ACC112 (cell line): ENCODE data around the gene PLCB2.

Experiments used
- H2AFZ ChIP-seq: fragments of 200-600 bp; sonication (generic); one replicate; pipeline ENCODE4 v1.6.0; 2017; ENCODE audit warnings: antibody characterized with exemption, low read length; ENCODE audit not compliant: unreplicated experiment
- H3K27ac ChIP-seq: fragments of 200-600 bp; sonication (generic); 2 replicates; pipeline ENCODE4 v1.5.1; 2014; ENCODE audit warnings: low read depth, mild to moderate bottlenecking, antibody characterized with exemption, low read length, moderate library complexity
- H3K27me3 ChIP-seq: fragments of 200-600 bp; sonication (generic); 2 replicates; pipeline ENCODE4 v1.6.1; 2014; ENCODE audit warnings: mild to moderate bottlenecking, antibody characterized with exemption, low read length, moderate library complexity, mixed read lengths; ENCODE audit not compliant: insufficient read depth
- H3K36me3 ChIP-seq: fragments of 200-600 bp; sonication (generic); 2 replicates; pipeline ENCODE4 v1.6.1; 2016; ENCODE audit warnings: mild to moderate bottlenecking, antibody characterized with exemption, low read length, moderate library complexity, mixed read lengths; ENCODE audit not compliant: insufficient read depth
- H3K4me1 ChIP-seq: fragments of 200-600 bp; sonication (generic); one replicate; pipeline ENCODE4 v1.6.1; 2016; ENCODE audit warnings: low read length, mixed read lengths; ENCODE audit not compliant: insufficient read depth, unreplicated experiment, control insufficient read depth
- H3K4me3 ChIP-seq: fragments of 200-600 bp; sonication (generic); 2 replicates; pipeline ENCODE4 v1.5.1; 2014; ENCODE audit warnings: mild to moderate bottlenecking, low read depth, low read length
- H3K79me2 ChIP-seq: fragments of 200-600 bp; sonication (generic); one replicate; pipeline ENCODE4 v1.6.0; 2016; ENCODE audit warnings: low read length; ENCODE audit not compliant: control insufficient read depth, unreplicated experiment, insufficient read depth

Gene PLCB2

DNA sequence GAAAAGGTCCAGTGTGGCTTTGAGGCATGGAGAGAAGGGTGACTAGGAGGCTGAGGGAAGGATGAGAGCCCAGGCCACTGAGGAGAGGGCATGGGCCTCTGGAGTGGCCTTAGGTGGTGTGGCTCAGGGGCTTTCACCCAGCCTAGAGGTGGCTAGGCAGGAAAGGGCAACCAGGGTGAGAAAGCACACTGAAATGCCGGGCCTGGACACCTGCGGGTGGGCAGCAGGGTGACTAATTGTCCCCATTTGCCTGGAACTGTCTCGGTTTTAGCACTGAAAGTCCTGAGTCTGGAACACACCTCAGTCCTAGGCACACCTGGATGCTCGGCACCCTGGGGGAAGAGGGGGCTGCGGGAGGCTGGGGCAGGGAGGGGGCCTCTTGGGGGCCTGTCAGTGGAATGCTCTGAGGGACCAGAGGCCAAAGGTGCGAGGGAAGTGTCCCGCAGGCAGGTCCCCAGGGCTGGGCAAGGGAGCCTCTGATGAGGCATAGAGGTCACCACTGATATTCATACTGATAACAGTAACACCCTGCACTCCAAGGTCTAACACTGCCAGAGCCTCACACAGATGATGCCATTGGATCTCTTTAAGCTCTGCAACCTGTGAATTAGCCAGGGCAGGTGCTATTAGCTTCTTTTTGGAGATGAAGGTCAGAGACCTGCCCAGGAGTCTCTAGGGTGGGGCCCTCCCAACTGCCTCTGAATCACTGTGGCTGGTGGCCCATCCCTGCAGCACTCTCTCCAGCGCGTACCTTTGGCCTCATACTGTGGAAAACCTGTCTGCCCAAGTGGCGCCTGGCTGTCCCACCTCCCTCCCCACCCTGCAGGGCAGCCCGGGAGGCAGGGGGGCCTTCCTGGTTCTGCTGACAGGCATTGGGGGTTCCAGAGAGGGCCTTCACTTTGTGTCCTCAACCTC is 40.1 kb upstream of the PLCB2 start:
- no peaks in the 10 kb centered on the region for H3K36me3 ChIP-seq
- H3K27ac ChIP-seq: no peak overlapping the region
- H2AFZ ChIP-seq: no peak overlapping the region
- H3K4me3 ChIP-seq: no peak overlapping the region
- no peaks in the 10 kb centered on the region for H3K27me3 ChIP-seq
- H3K4me1 ChIP-seq: peaks cover 22% of the 10 kb centered on the region
- H3K79me2 ChIP-seq: no peaks in the 10 kb centered on the region

DNA sequence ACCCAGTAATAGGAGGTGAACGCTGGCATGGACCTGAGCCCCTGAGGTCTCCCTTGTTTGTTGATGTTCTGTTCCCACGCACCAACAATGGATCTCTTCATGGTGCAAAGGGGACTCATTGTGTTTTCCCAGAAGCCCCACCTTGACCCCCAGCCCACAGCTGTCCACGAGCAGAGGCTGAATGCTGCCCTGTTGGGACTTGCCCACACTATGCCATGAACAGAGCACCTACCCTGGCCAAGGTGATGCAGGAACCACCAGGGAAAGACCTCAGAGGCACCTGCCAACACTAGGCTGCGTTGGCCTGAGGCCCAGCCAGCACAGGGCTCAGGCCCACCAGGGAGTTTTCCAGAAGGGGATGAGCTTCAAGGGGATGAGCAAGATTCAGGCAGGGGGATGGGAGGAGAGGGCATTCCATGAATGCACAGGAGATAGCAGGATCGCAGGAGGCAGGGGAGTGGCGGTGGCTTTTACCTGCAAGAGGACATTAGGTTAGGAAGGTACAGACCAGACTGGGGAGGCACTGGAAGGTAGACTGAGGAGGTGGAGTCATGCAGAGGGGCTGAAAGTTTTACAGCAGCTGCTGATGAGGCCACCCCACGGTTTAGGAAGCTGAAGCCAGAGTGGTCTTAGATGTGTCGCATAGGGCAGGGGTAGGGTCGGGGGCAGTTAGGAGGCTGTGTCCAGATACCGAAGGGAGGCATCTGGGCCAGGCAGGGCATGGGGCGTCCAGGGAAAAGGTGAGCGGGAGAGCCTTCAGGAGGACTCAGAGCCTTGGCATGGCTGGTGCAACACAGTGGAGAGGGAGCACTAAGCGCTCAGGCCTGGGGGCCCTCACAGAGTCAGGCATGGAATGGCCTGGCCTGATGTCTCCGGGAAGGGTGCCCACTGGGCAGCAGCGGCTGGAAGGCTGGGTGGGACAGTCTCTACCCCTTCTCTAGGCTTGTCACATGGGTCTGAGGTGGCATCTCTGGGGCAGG is 39.1 kb upstream of the PLCB2 start:
- peaks cover 30% of the 10 kb centered on the region for H3K4me1 ChIP-seq
- no peaks in the 10 kb centered on the region for H3K36me3 ChIP-seq
- no peak overlapping the region for H2AFZ ChIP-seq
- no peaks in the 10 kb centered on the region for H3K27me3 ChIP-seq
- H3K27ac ChIP-seq: no peak overlapping the region
- H3K4me3 ChIP-seq: no peak overlapping the region
- no peaks in the 10 kb centered on the region for H3K79me2 ChIP-seq

DNA sequence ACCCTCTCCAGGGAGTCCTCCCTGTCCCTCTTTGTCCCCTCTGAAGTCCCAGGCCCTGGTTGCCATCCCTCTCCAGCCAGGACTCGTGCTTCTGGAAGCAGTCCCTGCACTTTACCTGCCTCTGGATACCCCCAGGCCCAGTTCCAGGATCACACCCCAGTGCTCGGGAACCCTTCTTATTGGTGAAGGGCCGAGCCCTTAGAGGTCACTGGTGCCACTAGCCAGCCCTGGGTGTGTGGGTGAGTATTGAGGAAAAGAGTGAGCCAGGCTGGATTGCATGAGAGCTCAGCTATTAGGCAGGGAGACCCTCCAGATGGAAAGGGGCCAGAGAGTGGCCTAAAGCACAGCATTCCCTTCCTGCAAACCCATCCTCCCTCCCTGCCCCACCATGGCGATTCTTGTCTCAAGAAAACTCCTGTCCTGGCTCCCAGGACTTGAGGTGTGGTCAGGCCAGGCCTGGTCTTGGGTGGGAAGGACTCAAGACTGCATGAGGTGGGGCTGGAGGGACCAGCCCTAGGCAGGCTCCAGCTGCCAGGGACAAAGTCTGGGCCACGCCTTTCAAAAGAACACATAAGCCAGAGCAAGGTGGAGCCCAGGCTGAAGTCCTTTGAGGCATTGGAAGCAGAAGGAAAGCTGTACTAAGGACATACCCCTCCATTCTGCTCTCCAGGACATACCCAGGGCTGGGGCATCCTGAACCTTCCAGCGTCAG is 38.3 kb upstream of the PLCB2 start:
- no peaks in the 10 kb centered on the region for H3K36me3 ChIP-seq
- no peak overlapping the region for H3K27ac ChIP-seq
- peaks cover 38% of the 10 kb centered on the region for H3K4me1 ChIP-seq
- H3K4me3 ChIP-seq: no peak overlapping the region
- H3K79me2 ChIP-seq: no peaks in the 10 kb centered on the region
- H3K27me3 ChIP-seq: no peaks in the 10 kb centered on the region
- no peak overlapping the region for H2AFZ ChIP-seq

DNA sequence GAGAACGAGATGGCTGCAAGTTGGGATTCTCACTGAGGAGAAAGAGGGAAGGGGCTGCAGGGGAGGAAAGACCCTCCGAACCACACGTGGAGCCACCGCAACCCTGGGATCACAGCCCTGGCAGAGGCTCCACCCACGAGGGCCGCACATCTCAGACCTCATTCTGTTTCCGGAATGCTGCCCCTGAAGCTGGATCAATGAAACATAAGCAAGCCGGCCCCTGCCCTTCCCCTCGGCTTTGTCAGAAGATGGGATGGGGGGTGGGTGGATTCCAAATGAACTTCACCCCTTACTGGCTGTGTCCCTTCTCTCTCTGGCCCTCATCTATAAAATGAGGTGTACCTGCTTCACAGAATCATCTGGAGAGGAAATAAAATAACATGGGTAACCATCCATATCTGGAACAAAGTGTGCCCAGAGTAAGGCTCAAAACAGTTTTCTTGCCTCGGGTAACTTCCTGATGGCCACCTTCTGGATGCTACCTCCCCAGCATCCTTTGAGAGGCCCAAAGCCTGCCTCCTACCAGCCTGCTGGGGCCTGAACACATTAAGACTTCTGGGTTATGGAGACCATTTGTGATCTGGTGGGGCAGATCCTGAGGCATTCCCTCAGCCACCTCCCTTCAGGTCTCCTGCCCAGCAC is 37.6 kb upstream of the PLCB2 start:
- peaks cover 43% of the 10 kb centered on the region for H3K4me1 ChIP-seq
- H2AFZ ChIP-seq: no peak overlapping the region
- no peak overlapping the region for H3K27ac ChIP-seq

DNA sequence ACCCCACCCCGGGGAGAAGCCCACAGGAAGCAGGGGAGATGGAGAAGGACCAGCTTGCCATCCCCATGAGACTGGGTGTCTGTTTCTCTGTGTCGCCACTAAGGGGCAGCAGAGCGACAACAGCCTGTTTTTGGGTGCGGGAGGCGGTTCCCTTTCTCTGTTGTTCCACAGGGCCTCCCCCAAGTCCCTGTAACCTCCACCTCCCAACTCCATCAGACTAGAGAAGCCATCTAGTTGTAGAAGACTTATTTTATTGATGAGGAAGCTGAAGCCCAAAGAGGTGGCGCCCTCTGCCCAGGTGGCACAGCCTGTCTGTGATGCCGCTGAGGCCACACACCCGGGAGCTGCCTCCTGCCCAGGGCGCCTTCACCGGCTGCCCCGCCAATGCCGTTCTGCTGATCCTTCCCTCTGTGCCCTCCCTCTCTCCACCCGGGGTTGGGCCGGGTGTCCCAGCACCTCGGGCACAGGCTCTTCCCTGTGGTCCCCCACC is 36.9 kb upstream of the PLCB2 start:
- Histone ChIP-seq H3K27ac (peak overlapping the region; percentile 91), H3K79me2 (peaks cover 6% of the 10 kb centered on the region), H3K27me3 (no peaks in the 10 kb centered on the region), H2AFZ (no peak overlapping the region), H3K36me3 (no peaks in the 10 kb centered on the region), H3K4me3 (no peak overlapping the region), H3K4me1 (peaks cover 49% of the 10 kb centered on the region)

More for the DNA sequence above, 37.6 kb upstream of the PLCB2 start:
- Histone ChIP-seq H3K27me3 (no peaks in the 10 kb centered on the region), H3K79me2 (no peaks in the 10 kb centered on the region), H3K36me3 (no peaks in the 10 kb centered on the region), H3K4me3 (no peak overlapping the region)

DNA sequence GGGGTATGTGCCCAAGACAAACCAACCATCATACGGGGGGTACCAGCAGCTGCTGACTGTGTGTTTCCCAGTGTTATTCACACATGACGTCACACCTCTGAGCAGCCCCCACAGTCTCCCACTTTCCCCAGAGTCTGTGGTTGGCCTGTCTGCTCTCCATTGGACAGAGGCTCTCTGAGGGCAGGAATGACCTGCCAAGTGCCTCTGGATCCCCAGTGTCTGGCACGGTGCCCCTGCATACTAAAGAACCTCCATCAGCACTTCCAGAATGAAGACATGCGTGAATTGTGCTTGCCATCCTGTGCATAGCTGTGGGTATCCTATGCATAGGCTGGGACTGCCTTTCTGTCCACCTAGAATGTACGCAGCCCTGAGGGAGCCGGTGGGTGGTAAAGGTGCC is 36.5 kb upstream of the PLCB2 start:
- H2AFZ ChIP-seq: no peak overlapping the region
- H3K27ac ChIP-seq: peak overlapping the region; percentile 91

DNA sequence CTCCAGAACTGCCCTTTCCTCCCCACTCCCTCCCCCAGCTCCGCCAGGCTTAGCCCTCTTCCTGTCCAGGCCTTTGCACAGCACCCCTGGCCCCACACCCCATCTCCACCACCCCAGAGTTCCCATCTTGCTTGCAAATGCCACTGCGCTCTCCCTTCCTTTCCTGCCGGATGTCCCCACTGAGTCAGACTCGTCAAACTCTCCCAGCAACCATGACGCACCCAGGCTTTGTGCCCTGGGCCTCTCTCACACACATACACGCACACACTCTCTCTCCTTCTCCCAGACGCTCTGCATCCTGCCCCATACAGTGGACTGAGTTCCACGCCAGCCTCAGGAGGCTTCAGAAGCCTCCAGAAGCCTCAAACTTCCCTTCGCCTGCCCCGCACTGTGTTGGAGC is 35.8 kb upstream of the PLCB2 start:
- peaks cover 61% of the 10 kb centered on the region for H3K4me1 ChIP-seq

More for the DNA sequence above, 36.5 kb upstream of the PLCB2 start:
- no peaks in the 10 kb centered on the region for H3K36me3 ChIP-seq
- no peaks in the 10 kb centered on the region for H3K27me3 ChIP-seq
- peaks cover 10% of the 10 kb centered on the region for H3K79me2 ChIP-seq
- H3K4me3 ChIP-seq: no peak overlapping the region
- peaks cover 54% of the 10 kb centered on the region for H3K4me1 ChIP-seq

DNA sequence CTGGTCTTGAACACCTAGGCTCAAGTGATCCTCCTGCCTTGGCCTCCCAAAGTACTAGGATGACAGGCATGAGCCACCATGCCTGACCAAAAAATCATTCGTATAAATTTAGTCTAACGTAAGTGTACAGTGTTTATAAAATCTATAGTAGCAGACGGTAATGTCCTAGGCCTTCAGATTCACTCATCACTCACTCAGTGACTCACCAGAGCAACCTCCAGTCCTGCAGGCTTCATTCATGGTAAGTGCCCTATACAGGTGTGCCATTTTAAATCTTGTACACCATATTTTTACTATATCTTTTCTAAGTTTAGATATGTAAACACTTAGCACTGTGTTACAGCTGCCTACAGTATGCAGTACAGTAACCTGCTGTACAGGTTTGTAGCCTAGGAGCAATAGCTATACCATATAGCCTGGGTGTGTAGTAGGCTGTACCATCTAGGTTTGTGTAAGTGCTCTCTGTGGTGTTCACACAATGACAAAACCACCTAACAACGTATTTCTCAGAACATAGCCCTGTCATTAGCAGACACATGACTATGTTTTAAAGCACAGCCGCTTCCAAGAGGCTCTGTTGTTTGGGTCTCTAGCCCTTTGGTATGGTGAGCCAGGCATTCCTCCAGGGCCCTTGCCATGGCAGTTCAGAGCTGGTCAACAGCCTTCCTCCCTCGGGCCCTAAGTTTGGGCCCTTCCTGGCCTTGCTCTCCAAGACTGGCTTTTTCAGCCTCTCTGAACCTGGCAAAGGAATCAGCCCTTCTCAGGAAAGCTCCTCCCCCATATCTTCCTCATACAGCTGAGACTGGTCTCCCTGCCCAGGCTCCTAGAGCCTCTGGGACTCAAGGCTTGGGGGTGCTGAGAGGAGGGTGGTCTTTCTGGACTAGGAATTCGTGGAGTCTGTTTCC is 34.9 kb upstream of the PLCB2 start:
- Histone ChIP-seq H3K27ac (peak overlapping the region; percentile 91), H3K4me1 (peaks cover 69% of the 10 kb centered on the region), H3K36me3 (no peaks in the 10 kb centered on the region), H3K4me3 (no peak overlapping the region), H3K79me2 (peaks cover 23% of the 10 kb centered on the region), H3K27me3 (no peaks in the 10 kb centered on the region), H2AFZ (peak overlapping the region; percentile 48)

More for the DNA sequence above, 35.8 kb upstream of the PLCB2 start:
- H3K27me3 ChIP-seq: no peaks in the 10 kb centered on the region
- H2AFZ ChIP-seq: peak overlapping the region; percentile 48
- no peaks in the 10 kb centered on the region for H3K36me3 ChIP-seq
- H3K27ac ChIP-seq: peak overlapping the region; percentile 91
- H3K79me2 ChIP-seq: peaks cover 16% of the 10 kb centered on the region
- H3K4me3 ChIP-seq: no peak overlapping the region

DNA sequence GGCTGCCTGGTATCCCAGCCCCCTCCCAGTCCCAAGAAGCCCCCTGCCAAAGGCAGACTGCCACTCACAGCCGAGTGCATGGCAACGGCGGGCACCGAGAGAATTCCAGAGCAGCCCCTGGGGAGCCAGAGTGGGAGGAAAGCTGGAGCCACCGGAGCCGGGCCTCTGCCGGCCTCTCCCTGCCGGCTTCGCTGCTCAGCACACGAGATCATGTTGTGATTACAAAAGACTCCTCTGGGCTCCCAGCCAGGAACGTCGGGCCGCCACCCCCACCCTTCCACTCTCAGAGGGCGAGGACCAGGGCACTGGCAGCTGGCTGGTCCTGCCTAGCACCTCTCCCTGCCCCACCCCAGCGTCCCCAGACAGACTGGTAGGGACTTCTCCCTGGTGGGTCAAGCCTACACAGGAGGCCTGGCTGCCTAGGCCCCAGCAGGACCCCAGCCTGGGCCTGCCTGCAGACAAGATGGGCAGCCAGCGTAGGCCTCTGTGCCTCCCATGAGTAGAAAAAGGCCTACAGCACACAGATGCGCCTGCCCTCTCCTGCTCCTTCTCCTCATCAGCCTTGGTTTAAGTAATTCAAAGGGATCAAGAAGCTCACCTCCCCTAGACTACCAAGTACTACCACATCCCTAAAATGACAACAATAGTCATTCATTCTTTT is 33.1 kb upstream of the PLCB2 start, which contains the start of gene CCDC9B:
Gene CCDC9B, minus strand, starts transcription at position 200 of the 661 bp plus-strand sequence. Its CDS starts 120 bp downstream, at position 80.
- peaks cover 28% of the 10 kb centered on the region for H3K79me2 ChIP-seq
- H3K4me1 ChIP-seq: peaks cover 84% of the 10 kb centered on the region
- H2AFZ ChIP-seq: no peak within 1 kb of the TSS
- H3K27me3 ChIP-seq: no peaks in the 10 kb centered on the region
- no peaks in the 10 kb centered on the region for H3K36me3 ChIP-seq
- H3K27ac ChIP-seq: peak within 1 kb of the TSS; percentile 95
- H3K4me3 ChIP-seq: peak within 1 kb of the TSS; percentile 77
